IPS-18a (cell line): Measurements from ENCODE around the gene ANKFY1.

Source experiments
- H3K27ac ChIP-seq: one replicate; pipeline ENCODE4 v1.5.1; 2013; ENCODE audit warnings: low read length
- H3K27me3 ChIP-seq: one replicate; pipeline ENCODE4 v1.6.1; 2013; ENCODE audit warnings: mild to moderate bottlenecking, low read length; ENCODE audit not compliant: control insufficient read depth, insufficient read depth
- H3K36me3 ChIP-seq: one replicate; pipeline ENCODE4 v1.6.1; 2013; ENCODE audit warnings: low read depth, low read length; ENCODE audit not compliant: control insufficient read depth
- H3K4me1 ChIP-seq: one replicate; pipeline ENCODE4 v1.6.1; 2013; ENCODE audit warnings: low read depth, low read length; ENCODE audit not compliant: control insufficient read depth
- H3K4me3 ChIP-seq: one replicate; pipeline ENCODE4 v1.5.1; 2013; ENCODE audit warnings: low read length
- H3K9ac ChIP-seq: one replicate; pipeline ENCODE4 v1.6.1; 2013; ENCODE audit warnings: mild to moderate bottlenecking, low read length, moderate library complexity
- H3K9me3 ChIP-seq: one replicate; pipeline ENCODE4 v1.6.1; 2013; ENCODE audit warnings: low read depth, low read length; ENCODE audit not compliant: control insufficient read depth

ANKFY1 gene

DNA sequence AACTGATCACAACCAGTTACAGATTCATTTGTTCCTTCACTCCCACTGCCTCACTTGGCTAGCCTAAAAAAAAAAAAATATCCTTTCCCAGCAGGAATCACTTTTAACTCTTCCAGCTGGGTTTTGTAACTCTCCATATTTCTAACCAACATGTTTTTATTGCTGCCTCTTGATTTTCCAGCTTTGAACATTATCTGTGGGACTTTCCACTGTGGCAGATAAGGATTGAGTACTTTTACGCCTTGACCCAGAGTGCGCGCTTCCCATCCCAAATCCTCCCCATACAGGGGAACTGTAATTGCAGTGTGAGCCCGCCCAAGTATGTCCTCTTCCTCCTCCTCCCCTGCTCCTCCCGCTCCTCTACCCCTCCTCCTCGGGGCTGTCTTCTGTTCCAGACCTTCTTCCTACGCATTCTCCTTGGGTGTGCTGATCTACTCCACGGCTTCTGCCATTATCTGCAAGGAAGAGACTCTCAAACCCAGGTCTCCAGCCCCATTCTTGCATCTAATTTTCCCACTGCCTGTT lies 77.4 kb downstream of the ANKFY1 start:
- peaks cover 61% of the 10 kb centered on the region for H3K36me3 ChIP-seq
- no peaks in the 10 kb centered on the region for H3K9me3 ChIP-seq
- no peaks in the 10 kb centered on the region for H3K4me1 ChIP-seq
- H3K27me3 ChIP-seq, result no peaks in the 10 kb centered on the region
- no peak overlapping the region for H3K4me3 ChIP-seq
- no peak overlapping the region for H3K9ac ChIP-seq
- no peak overlapping the region for H3K27ac ChIP-seq

DNA sequence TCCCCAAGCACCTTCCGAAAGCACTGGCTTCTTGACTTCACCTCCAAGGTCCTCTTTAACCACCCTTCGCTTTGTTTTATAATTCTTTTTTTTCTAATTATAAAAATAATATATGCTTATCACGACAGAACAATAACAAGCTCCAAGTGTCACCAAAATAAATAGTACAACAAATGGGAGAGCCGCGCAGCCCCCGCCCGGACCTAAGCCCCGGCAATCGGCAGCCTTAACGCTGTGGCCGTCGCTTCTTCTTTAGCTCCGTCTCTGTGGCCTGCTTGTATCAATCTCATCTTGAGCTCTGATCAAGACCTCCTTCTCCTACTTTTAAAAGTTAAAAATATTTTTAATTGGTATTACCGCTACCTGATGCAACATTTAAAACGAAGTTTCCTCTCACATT lies 78.1 kb downstream of the ANKFY1 start:
- no peak overlapping the region for H3K9ac ChIP-seq
- peaks cover 67% of the 10 kb centered on the region for H3K36me3 ChIP-seq
- no peak overlapping the region for H3K4me3 ChIP-seq
- H3K27ac ChIP-seq, result no peak overlapping the region
- H3K4me1 ChIP-seq, result no peaks in the 10 kb centered on the region
- no peaks in the 10 kb centered on the region for H3K9me3 ChIP-seq
- no peaks in the 10 kb centered on the region for H3K27me3 ChIP-seq

- no peak overlapping the region for H3K4me3 ChIP-seq
- no peak overlapping the region for H3K27ac ChIP-seq
- no peak overlapping the region for H3K9ac ChIP-seq
- no peaks in the 10 kb centered on the region for H3K9me3 ChIP-seq
- H3K4me1 ChIP-seq, result no peaks in the 10 kb centered on the region
- H3K27me3 ChIP-seq, result no peaks in the 10 kb centered on the region
- peaks cover 65% of the 10 kb centered on the region for H3K36me3 ChIP-seq
Observed at GRCh38 chr17:4184811-4185210, 79.0 kb downstream of the ANKFY1 start.

- Histone ChIP-seq H3K27me3 (no peaks in the 10 kb centered on the region), H3K4me3 (no peak overlapping the region), H3K36me3 (peaks cover 75% of the 10 kb centered on the region), H3K4me1 (no peaks in the 10 kb centered on the region), H3K27ac (no peak overlapping the region), H3K9ac (no peak overlapping the region), H3K9me3 (no peaks in the 10 kb centered on the region)
Observed at GRCh38 chr17:4182043-4182442, 81.7 kb downstream of the ANKFY1 start.

DNA sequence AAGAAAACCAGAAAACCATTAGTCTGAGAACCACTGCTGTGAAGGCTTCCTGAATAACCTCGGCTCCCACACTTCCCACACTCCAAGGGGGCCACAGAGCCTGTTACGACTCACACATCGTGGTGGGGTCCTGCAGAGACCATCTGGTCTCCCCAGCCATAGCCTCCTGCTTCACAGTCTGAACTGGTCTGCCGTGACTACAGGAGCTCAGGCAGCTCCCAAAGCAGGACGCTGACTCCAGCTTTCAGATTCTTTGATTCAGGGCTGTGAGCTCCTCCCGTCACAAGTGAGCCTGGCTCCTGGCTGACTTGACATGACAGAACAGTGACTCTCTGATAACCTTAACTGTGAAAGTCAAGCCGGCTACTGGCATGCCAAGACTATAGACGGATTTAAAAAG lies 83.0 kb downstream of the ANKFY1 start:
- Histone ChIP-seq H3K9ac (no peak overlapping the region), H3K27me3 (no peaks in the 10 kb centered on the region)

DNA sequence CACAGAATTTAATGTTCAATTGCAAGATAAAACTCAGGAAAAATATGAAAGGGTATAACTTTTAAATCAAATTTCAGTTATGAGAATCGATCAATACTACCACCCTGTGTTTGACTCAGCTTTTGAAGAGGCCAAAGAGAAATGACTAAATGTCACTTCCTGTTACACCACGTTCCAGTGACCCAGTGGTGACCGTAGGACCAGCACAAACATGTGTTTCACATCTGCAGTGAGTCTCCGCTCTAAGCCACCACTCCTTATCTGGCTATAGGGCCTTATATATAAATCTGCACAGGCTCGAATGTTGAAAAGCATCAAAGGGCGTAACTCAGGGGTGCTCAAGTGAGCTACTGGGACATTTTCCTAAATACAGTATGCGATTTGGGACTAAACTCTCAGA lies 84.7 kb downstream of the ANKFY1 start:
- no peak overlapping the region for H3K27ac ChIP-seq
- H3K27me3 ChIP-seq, result no peaks in the 10 kb centered on the region
- H3K4me1 ChIP-seq, result no peaks in the 10 kb centered on the region
- H3K9me3 ChIP-seq, result no peaks in the 10 kb centered on the region
- H3K9ac ChIP-seq, result no peak overlapping the region
- no peak overlapping the region for H3K4me3 ChIP-seq
- peaks cover 85% of the 10 kb centered on the region for H3K36me3 ChIP-seq

More for the DNA sequence above, 83.0 kb downstream of the ANKFY1 start:
- Histone ChIP-seq H3K27ac (no peak overlapping the region), H3K4me3 (no peak overlapping the region), H3K4me1 (no peaks in the 10 kb centered on the region), H3K36me3 (peaks cover 85% of the 10 kb centered on the region), H3K9me3 (no peaks in the 10 kb centered on the region)

- peaks cover 85% of the 10 kb centered on the region for H3K36me3 ChIP-seq
- no peak overlapping the region for H3K9ac ChIP-seq
- no peak overlapping the region for H3K27ac ChIP-seq
- H3K27me3 ChIP-seq, result no peaks in the 10 kb centered on the region
- no peak overlapping the region for H3K4me3 ChIP-seq
- H3K4me1 ChIP-seq, result no peaks in the 10 kb centered on the region
- no peaks in the 10 kb centered on the region for H3K9me3 ChIP-seq
Observed at GRCh38 chr17:4178651-4179050, 85.1 kb downstream of the ANKFY1 start.

DNA sequence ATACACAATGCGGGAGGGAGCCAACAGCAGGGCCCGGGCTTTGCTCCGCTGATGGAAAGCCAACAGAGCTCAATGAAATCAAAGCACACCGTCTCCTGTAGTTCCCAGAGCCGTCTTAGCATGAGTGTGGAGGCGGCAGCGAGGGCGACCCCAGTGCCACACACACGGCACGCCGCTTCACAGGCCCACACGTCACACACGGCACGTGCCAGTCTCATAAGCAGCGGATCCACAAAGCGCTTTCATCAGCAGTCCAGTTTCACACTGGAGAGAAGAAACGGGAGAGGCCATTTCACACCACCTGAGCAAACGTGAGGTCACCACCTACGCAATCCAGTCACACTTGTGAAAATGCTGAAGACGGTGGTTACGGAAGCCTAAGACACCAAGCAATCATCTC lies 86.0 kb downstream of the ANKFY1 start:
- Histone ChIP-seq H3K27ac (no peak overlapping the region), H3K36me3 (peaks cover 83% of the 10 kb centered on the region), H3K9ac (no peak overlapping the region), H3K4me1 (no peaks in the 10 kb centered on the region), H3K9me3 (no peaks in the 10 kb centered on the region), H3K4me3 (no peak overlapping the region), H3K27me3 (no peaks in the 10 kb centered on the region)

- H3K27ac ChIP-seq, result no peak overlapping the region
- no peak overlapping the region for H3K4me3 ChIP-seq
- peaks cover 84% of the 10 kb centered on the region for H3K36me3 ChIP-seq
- H3K4me1 ChIP-seq, result no peaks in the 10 kb centered on the region
- no peak overlapping the region for H3K9ac ChIP-seq
- no peaks in the 10 kb centered on the region for H3K9me3 ChIP-seq
- no peaks in the 10 kb centered on the region for H3K27me3 ChIP-seq
Observed at GRCh38 chr17:4176808-4177472, 86.8 kb downstream of the ANKFY1 start.

GRCh38 chr17:4175921-4176807 lies 87.6 kb downstream of the ANKFY1 start:
- H3K27ac ChIP-seq, result no peak overlapping the region
- H3K36me3 ChIP-seq, result peaks cover 84% of the 10 kb centered on the region
- no peak overlapping the region for H3K9ac ChIP-seq

GRCh38 chr17:4174556-4174955 lies 89.2 kb downstream of the ANKFY1 start:
- no peak overlapping the region for H3K27ac ChIP-seq
- no peak overlapping the region for H3K9ac ChIP-seq
- H3K4me3 ChIP-seq, result no peak overlapping the region
- H3K9me3 ChIP-seq, result no peaks in the 10 kb centered on the region
- H3K36me3 ChIP-seq, result peaks cover 87% of the 10 kb centered on the region
- H3K4me1 ChIP-seq, result no peaks in the 10 kb centered on the region
- H3K27me3 ChIP-seq, result no peaks in the 10 kb centered on the region

More at GRCh38 chr17:4175921-4176807, 87.6 kb downstream of the ANKFY1 start:
- no peaks in the 10 kb centered on the region for H3K4me1 ChIP-seq
- H3K4me3 ChIP-seq, result no peak overlapping the region
- H3K27me3 ChIP-seq, result no peaks in the 10 kb centered on the region
- H3K9me3 ChIP-seq, result no peaks in the 10 kb centered on the region
